HG03457 (cell line): Measurements from ENCODE around the gene RXFP1.
"Not testable (repeated sequence)": the region's sequence is repeated elsewhere in the genome, so short reads cannot be mapped to it uniquely, and the experiment has no call there.

Experiments
- ATAC-seq: cut with Tn5 transposase; IDR thresholded peaks from one replicate; pipeline ENCODE4 v1.9.1; 2021; ENCODE audit warnings: moderate number of reproducible peaks; ENCODE audit not compliant: unreplicated experiment

Gene RXFP1

GRCh38 chr4:158606969-158607368, 85.3 kb downstream of the RXFP1 start:
- no peak for ATAC-seq

- no peak for ATAC-seq
Observed at GRCh38 chr4:158609116-158609515, 87.4 kb downstream of the RXFP1 start.

- ATAC-seq: peak; percentile 96
Observed at GRCh38 chr4:158610790-158611189, 89.1 kb downstream of the RXFP1 start.

GRCh38 chr4:158613046-158613445, 91.4 kb downstream of the RXFP1 start:
- ATAC-seq: no peak

GRCh38 chr4:158617956-158618355, 96.3 kb downstream of the RXFP1 start:
- no peak for ATAC-seq

GRCh38 chr4:158621729-158622128, 100.0 kb downstream of the RXFP1 start:
- no peak for ATAC-seq

- no peak for ATAC-seq
Observed at GRCh38 chr4:158622251-158622650, 100.6 kb downstream of the RXFP1 start.

- ATAC-seq: peak; percentile 82
Observed at GRCh38 chr4:158624889-158625478, 103.3 kb downstream of the RXFP1 start.

GRCh38 chr4:158625544-158625943, 103.9 kb downstream of the RXFP1 start:
- ATAC-seq: no peak

- ATAC-seq: no peak
Observed at GRCh38 chr4:158630893-158631292, 109.2 kb downstream of the RXFP1 start.

GRCh38 chr4:158636619-158637018, 114.9 kb downstream of the RXFP1 start:
- ATAC-seq: no peak

GRCh38 chr4:158644356-158644755, 122.7 kb downstream of the RXFP1 start:
- ATAC-seq: no peak

GRCh38 chr4:158644760-158645159, 123.1 kb downstream of the RXFP1 start:
- ATAC-seq: no peak

GRCh38 chr4:158649111-158649680, 127.5 kb downstream of the RXFP1 start:
- no peak for ATAC-seq

GRCh38 chr4:158652920-158653319, 131.2 kb downstream of the RXFP1 start:
- ATAC-seq: no peak

GRCh38 chr4:158656439-158656838, 134.8 kb downstream of the RXFP1 start:
- no peak for ATAC-seq

GRCh38 chr4:158657291-158657690, 135.6 kb downstream of the RXFP1 start:
- no peak for ATAC-seq

- not testable (repeated sequence) for ATAC-seq
Observed at GRCh38 chr4:158663255-158663654, 141.6 kb downstream of the RXFP1 start.

GRCh38 chr4:158663707-158664625, 142.3 kb downstream of the RXFP1 start:
- not testable (repeated sequence) for ATAC-seq

GRCh38 chr4:158664806-158665205, 143.1 kb downstream of the RXFP1 start:
- no peak for ATAC-seq

GRCh38 chr4:158666892-158667291, 145.2 kb downstream of the RXFP1 start:
- ATAC-seq: no peak

- no peak for ATAC-seq
Observed at GRCh38 chr4:158667651-158668198, 146.0 kb downstream of the RXFP1 start.
